MM.1S (cell line): ENCODE data around the gene ALDH5A1.

Source experiments
- CTCF ChIP-seq: fragments of 300-600 bp; sonication (generic); IDR thresholded peaks from 2 replicates; pipeline ENCODE4 v1.5.1; 2016; ENCODE audit warnings: antibody characterized with exemption, low read length, mixed read lengths
- EZH2 ChIP-seq: fragments of 300-600 bp; sonication (generic); optimal IDR thresholded peaks from 2 replicates; pipeline ENCODE3; 2017; ENCODE audit warnings: low read depth, mild to moderate bottlenecking, antibody characterized with exemption, low read length, mixed read lengths
- EZH2phosphoT487 ChIP-seq: fragments of 300-600 bp; sonication (generic); IDR thresholded peaks from 2 replicates; pipeline ENCODE4 v1.6.1; 2018; ENCODE audit warnings: antibody characterized with exemption, low read length

GRCh38 chr6:24453921-24454320 lies 40.8 kb upstream of the ALDH5A1 start:
- no peak for TF ChIP-seq CTCF
- no peak for TF ChIP-seq EZH2
- no peak for TF ChIP-seq EZH2phosphoT487
